SK-N-SH (cell line): Measurements from ENCODE around the gene WASF2. TPM values are rescaled to one million over a fixed set of nuclear protein-coding genes. Genes with fewer than 3 reads are reported as not detected.

Experiments used
- CTCF ChIA-PET: fragments of 300-600, 350-600 bp; formaldehyde crosslinking; extraction: SDS; loops from one replicate; lab custom pipeline; 2021; lab: Yijun Ruan, JAX
- POLR2A ChIA-PET: fragments of 350-600 bp; sonication (Branson Sonifier 250); formaldehyde crosslinking; extraction: SDS; loops from one replicate; lab custom pipeline; 2020; ENCODE audit warnings: antibody characterized with exemption, inconsistent platforms; lab: Yijun Ruan, JAX
- DNase-seq: peaks from one replicate; pipeline ENCODE4 v3.0.0; 2012
- H2AFZ ChIP-seq: fragments of 200-600 bp; sonication (generic); 2 replicates; pipeline ENCODE4 v1.8.1; 2016; ENCODE audit warnings: antibody characterized with exemption, mild to moderate bottlenecking, low read depth
- H3F3A ChIP-seq: fragments of 200-600 bp; sonication (generic); replicated peaks from 2 replicates; pipeline ENCODE3; 2016; ENCODE audit warnings: antibody characterized with exemption, mild to moderate bottlenecking; ENCODE audit not compliant: insufficient read depth
- H3K27ac ChIP-seq, 2 experiments: fragments of 200-500 bp in 1 of 2; fragments of 200-600 bp in 1 of 2; sonication (Bioruptor generic) in 1 of 2; sonication (generic), shearing (Covaris generic) in 1 of 2; 2 replicates each; pipeline versions ENCODE4 v1.5.1 to v1.6.1; 2014 to 2016; ENCODE audit warnings: low read depth in 2 of 2, inconsistent platforms in 1 of 2, low read length in 1 of 2, mild to moderate bottlenecking in 1 of 2, mixed read lengths in 1 of 2
- H3K27me3 ChIP-seq: fragments of 200-600 bp; sonication (generic), shearing (Covaris generic); 2 replicates; pipeline ENCODE4 v1.6.1; 2016; ENCODE audit warnings: mixed run types; ENCODE audit not compliant: insufficient read depth
- H3K36me3 ChIP-seq, 2 experiments: fragments of 200-500 bp in 1 of 2; fragments of 200-600 bp in 1 of 2; sonication (Bioruptor generic) in 1 of 2; sonication (generic) in 1 of 2; replicated peaks in 1 of 2; 2 replicates each; pipeline versions ENCODE3 to v1.5.1; 2014 to 2016; ENCODE audit warnings: low read length in 1 of 2, mild to moderate bottlenecking in 1 of 2; ENCODE audit not compliant: insufficient read depth in 2 of 2, control insufficient read depth in 1 of 2
- H3K4me1 ChIP-seq, 2 experiments: fragments of 200-500 bp in 1 of 2; fragments of 200-600 bp in 1 of 2; sonication (Bioruptor generic) in 1 of 2; sonication (generic), shearing (Covaris generic) in 1 of 2; 2 replicates each; pipeline versions ENCODE4 v1.5.1 to v1.6.1; 2014 to 2016; ENCODE audit warnings: low read depth in 1 of 2, low read length in 1 of 2, mixed run types in 1 of 2; ENCODE audit not compliant: insufficient read depth in 2 of 2, control insufficient read depth in 1 of 2
- H3K4me2 ChIP-seq: fragments of 200-600 bp; sonication (generic), shearing (Covaris generic); 2 replicates; pipeline ENCODE4 v1.6.1; 2017; ENCODE audit warnings: mixed run types
- H3K4me3 ChIP-seq, 2 experiments: fragments of 200-500 bp in 1 of 2; fragments of 200-600 bp in 1 of 2; sonication (Bioruptor generic) in 1 of 2; sonication (generic), shearing (Covaris generic) in 1 of 2; 2 replicates each; pipeline versions ENCODE4 v1.5.1 to v1.8.1; 2014 to 2016; ENCODE audit warnings: low read depth in 2 of 2, inconsistent platforms in 1 of 2, low read length in 1 of 2, mild to moderate bottlenecking in 1 of 2, mixed read lengths in 1 of 2, moderate library complexity in 1 of 2
- H3K79me2 ChIP-seq: fragments of 200-600 bp; sonication (generic); 2 replicates; pipeline ENCODE4 v1.8.1; 2017; ENCODE audit warnings: mild to moderate bottlenecking; ENCODE audit not compliant: insufficient read depth
- H3K9ac ChIP-seq: fragments of 200-600 bp; sonication (generic); 2 replicates; pipeline ENCODE4 v1.6.1; 2017; ENCODE audit warnings: mixed run types
- H3K9me2 ChIP-seq: fragments of 200-600 bp; sonication (generic); 2 replicates; pipeline ENCODE4 v1.6.1; 2017; ENCODE audit warnings: mixed run types
- H3K9me3 ChIP-seq: fragments of 200-600 bp; sonication (generic); 2 replicates; pipeline ENCODE4 v1.6.1; 2017; ENCODE audit warnings: mixed run types, mild to moderate bottlenecking, moderate library complexity
- H4K20me1 ChIP-seq: fragments of 200-600 bp; sonication (generic); 2 replicates; pipeline ENCODE4 v1.6.1; 2017; ENCODE audit warnings: mild to moderate bottlenecking, mixed run types; ENCODE audit not compliant: insufficient read depth
- EP300 ChIP-seq, 2 experiments: IDR thresholded peaks; 2 replicates each; pipeline versions ENCODE4 v1.4.0 to v1.6.1; 2012; ENCODE audit warnings: borderline replicate concordance in 1 of 2, low read depth in 1 of 2, low read length in 1 of 2
- JUND ChIP-seq: IDR thresholded peaks from 2 replicates; pipeline ENCODE4 v1.4.0; 2012
- MAX ChIP-seq: IDR thresholded peaks from 2 replicates; pipeline ENCODE4 v1.4.0; 2012; ENCODE audit warnings: low read depth
- MEF2A ChIP-seq: IDR thresholded peaks from 2 replicates; pipeline ENCODE4 v1.4.0; 2012; ENCODE audit warnings: low read depth, borderline replicate concordance
- MXI1 ChIP-seq: IDR thresholded peaks from 2 replicates; pipeline ENCODE4 v1.6.1; 2012; ENCODE audit warnings: mild to moderate bottlenecking, low read depth, low read length, improper control_type of control experiment
- NFIC ChIP-seq: IDR thresholded peaks from 2 replicates; pipeline ENCODE4 v1.4.0; 2012; ENCODE audit warnings: borderline replicate concordance
- NRF1 ChIP-seq: IDR thresholded peaks from 2 replicates; pipeline ENCODE4 v1.6.1; 2012; ENCODE audit warnings: low read depth, mild to moderate bottlenecking, low read length
- RAD21 ChIP-seq: IDR thresholded peaks from 2 replicates; pipeline ENCODE4 v1.6.1; 2012; ENCODE audit warnings: mild to moderate bottlenecking, low read length
- RCOR1 ChIP-seq: fragments of 150-350 bp; IDR thresholded peaks from 2 replicates; pipeline ENCODE4 v1.6.1; 2017; ENCODE audit warnings: antibody characterized with exemption, low read length
- RFX5 ChIP-seq: IDR thresholded peaks from 2 replicates; pipeline ENCODE4 v1.6.1; 2012; ENCODE audit warnings: mild to moderate bottlenecking, improper control_type of control experiment, low read length
- RXRA ChIP-seq: IDR thresholded peaks from 2 replicates; pipeline ENCODE4 v1.4.0; 2012; ENCODE audit warnings: low read depth, mild to moderate bottlenecking, borderline replicate concordance
- SIN3A ChIP-seq: IDR thresholded peaks from 2 replicates; pipeline ENCODE4 v1.6.1; 2012; ENCODE audit warnings: low read depth, mild to moderate bottlenecking, low read length, moderate library complexity, borderline replicate concordance
- TAF1 ChIP-seq: IDR thresholded peaks from 2 replicates; pipeline ENCODE4 v1.6.1; 2012; ENCODE audit warnings: low read depth, mild to moderate bottlenecking, low read length, moderate library complexity, borderline replicate concordance
- TCF12 ChIP-seq: IDR thresholded peaks from 2 replicates; pipeline ENCODE4 v1.4.0; 2012
- TEAD4 ChIP-seq: IDR thresholded peaks from 2 replicates; pipeline ENCODE4 v1.4.0; 2012; ENCODE audit warnings: mild to moderate bottlenecking, borderline replicate concordance; ENCODE audit not compliant: insufficient read depth
- USF1 ChIP-seq: IDR thresholded peaks from 2 replicates; pipeline ENCODE4 v1.4.0; 2012; ENCODE audit warnings: low read depth, borderline replicate concordance
- USF2 ChIP-seq: fragments of 150-350 bp; IDR thresholded peaks from 2 replicates; pipeline ENCODE4 v1.6.1; 2017; ENCODE audit warnings: antibody characterized with exemption, low read length, low read depth, borderline replicate concordance
- ZBTB33 ChIP-seq: IDR thresholded peaks from 2 replicates; pipeline ENCODE4 v1.4.0; 2012; ENCODE audit warnings: low read depth, borderline replicate concordance
- WGBS: methylation state at CpG from one replicate; pipeline ENCODE4 v1.1.6; 2017; ENCODE audit warnings: low lambda C conversion rate; 5-methylcytosine and 5-hydroxymethylcytosine counted together
- polyA plus RNA-seq, 3 experiments: library from polyadenylated mRNA; depleted of rRNA; stranded (reverse); fragments of >200 nt; gene quantifications; 2 replicates each; pipeline ENCODE4 v1.2.3, GENCODE V29; 2012
- TF ChIP-seq, protein P1 (sequence below): fragments of 200-600 bp; sonication (generic); IDR thresholded peaks from 2 replicates; pipeline ENCODE4 v1.6.1; 2017; ENCODE audit warnings: antibody characterized with exemption, mild to moderate bottlenecking, moderate library complexity
- TF ChIP-seq, protein P2 (sequence below): IDR thresholded peaks from 2 replicates; pipeline ENCODE4; 2012
- TF ChIP-seq, protein P3 (sequence below): fragments of 150-350 bp; IDR thresholded peaks from 2 replicates; pipeline ENCODE4 v1.6.1; 2016; ENCODE audit warnings: mild to moderate bottlenecking, low read depth, low read length

The WASF2 gene
- polyA plus RNA-seq, 1 of the 3 experiments (the other 2 are of a cell fraction), result 27.1 TPM

GRCh38 chr1:27489973-27490741 lies at the start of gene WASF2 (continued):
- TF ChIP-seq, protein P1, sequence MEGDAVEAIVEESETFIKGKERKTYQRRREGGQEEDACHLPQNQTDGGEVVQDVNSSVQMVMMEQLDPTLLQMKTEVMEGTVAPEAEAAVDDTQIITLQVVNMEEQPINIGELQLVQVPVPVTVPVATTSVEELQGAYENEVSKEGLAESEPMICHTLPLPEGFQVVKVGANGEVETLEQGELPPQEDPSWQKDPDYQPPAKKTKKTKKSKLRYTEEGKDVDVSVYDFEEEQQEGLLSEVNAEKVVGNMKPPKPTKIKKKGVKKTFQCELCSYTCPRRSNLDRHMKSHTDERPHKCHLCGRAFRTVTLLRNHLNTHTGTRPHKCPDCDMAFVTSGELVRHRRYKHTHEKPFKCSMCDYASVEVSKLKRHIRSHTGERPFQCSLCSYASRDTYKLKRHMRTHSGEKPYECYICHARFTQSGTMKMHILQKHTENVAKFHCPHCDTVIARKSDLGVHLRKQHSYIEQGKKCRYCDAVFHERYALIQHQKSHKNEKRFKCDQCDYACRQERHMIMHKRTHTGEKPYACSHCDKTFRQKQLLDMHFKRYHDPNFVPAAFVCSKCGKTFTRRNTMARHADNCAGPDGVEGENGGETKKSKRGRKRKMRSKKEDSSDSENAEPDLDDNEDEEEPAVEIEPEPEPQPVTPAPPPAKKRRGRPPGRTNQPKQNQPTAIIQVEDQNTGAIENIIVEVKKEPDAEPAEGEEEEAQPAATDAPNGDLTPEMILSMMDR, result no peak
- TF ChIP-seq MXI1 (peak; percentile 55; the same call in 1 of the 2 replicates), MAX (peak; percentile 55), MEF2A (no peak), JUND (peak; percentile 73), USF2 (no peak), NRF1 (no peak), TCF12 (0 out of 2 replicates have a peak, but pooled peaks have one; percentile 5), EP300 (IDR thresholded peaks at IDR 0.05; ENCODE audit: borderline replicate concordance in 1 of 2, low read depth in 1 of 2, low read length in 1 of 2) (0 out of 4 replicates have a peak, but pooled peaks of 1 of the 2 experiments have one; percentile 37), TAF1 (peak; percentile 98)

GRCh38 chr1:27538793-27539192 lies 48.8 kb upstream of the WASF2 start:
- no peak for DNase-seq
- POLR2A ChIA-PET, result no interaction called here
- Histone ChIP-seq H3K4me1 (peaks cover 51 to 72% of the 10 kb centered on the region in 2 experiments), H2AFZ (no peak overlapping the region), H3F3A (peaks cover 37% of the 10 kb centered on the region), H3K9me3 (no peaks in the 10 kb centered on the region), H3K4me3 (no peak overlapping the region), H3K27me3 (no peaks in the 10 kb centered on the region), H3K36me3 (peaks cover 3 to 5% of the 10 kb centered on the region in 2 experiments), H3K79me2 (peaks cover 44% of the 10 kb centered on the region), H3K4me2 (peak overlapping the region; percentile 62), H3K9me2 (no peaks in the 10 kb centered on the region), H3K27ac (peak overlapping the region; percentile 18 to 93; a peak in 3 of 4 replicates), H4K20me1 (no peaks in the 10 kb centered on the region; the same call in 1 of the 2 replicates), H3K9ac (peak overlapping the region; percentile 21; the same call in 1 of the 2 replicates)
- CTCF ChIA-PET, result interaction anchor here (1.2 to 14.9 kb wide), 3 partner anchors 14 to 146 kb away, joined by 4 to 176 read pairs (median 4); no protein-coding TSS in a partner anchor
- 22% methylated on average over 3 of the region's 3 CpGs for WGBS
- no peak for TF ChIP-seq RAD21
- TF ChIP-seq TCF12, result peak; percentile 88
- TF ChIP-seq ZBTB33, result no peak
- TF ChIP-seq, protein P2, sequence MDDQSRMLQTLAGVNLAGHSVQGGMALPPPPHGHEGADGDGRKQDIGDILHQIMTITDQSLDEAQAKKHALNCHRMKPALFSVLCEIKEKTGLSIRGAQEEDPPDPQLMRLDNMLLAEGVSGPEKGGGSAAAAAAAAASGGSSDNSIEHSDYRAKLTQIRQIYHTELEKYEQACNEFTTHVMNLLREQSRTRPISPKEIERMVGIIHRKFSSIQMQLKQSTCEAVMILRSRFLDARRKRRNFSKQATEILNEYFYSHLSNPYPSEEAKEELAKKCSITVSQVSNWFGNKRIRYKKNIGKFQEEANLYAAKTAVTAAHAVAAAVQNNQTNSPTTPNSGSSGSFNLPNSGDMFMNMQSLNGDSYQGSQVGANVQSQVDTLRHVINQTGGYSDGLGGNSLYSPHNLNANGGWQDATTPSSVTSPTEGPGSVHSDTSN, result peak; percentile 61
- TF ChIP-seq NFIC, result peak; percentile 33; the same call in 1 of the 2 replicates
- TF ChIP-seq RFX5, result no peak
- no peak for TF ChIP-seq USF1
- TF ChIP-seq, protein P3, sequence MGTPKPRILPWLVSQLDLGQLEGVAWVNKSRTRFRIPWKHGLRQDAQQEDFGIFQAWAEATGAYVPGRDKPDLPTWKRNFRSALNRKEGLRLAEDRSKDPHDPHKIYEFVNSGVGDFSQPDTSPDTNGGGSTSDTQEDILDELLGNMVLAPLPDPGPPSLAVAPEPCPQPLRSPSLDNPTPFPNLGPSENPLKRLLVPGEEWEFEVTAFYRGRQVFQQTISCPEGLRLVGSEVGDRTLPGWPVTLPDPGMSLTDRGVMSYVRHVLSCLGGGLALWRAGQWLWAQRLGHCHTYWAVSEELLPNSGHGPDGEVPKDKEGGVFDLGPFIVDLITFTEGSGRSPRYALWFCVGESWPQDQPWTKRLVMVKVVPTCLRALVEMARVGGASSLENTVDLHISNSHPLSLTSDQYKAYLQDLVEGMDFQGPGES, result no peak
- TF ChIP-seq SIN3A, result no peak
- no peak for TF ChIP-seq TAF1
- peak; percentile 84 for TF ChIP-seq RXRA
- TF ChIP-seq RCOR1, result no peak
- TF ChIP-seq TEAD4, result peak; percentile 70; the same call in 1 of the 2 replicates
- TF ChIP-seq MAX, result peak; percentile 89
